Panc1 (cell line): ENCODE data around the gene ASPSCR1.

Experiments
- CTCF ChIP-seq: fragments of 450-650 bp; IDR thresholded peaks from 2 replicates; pipeline ENCODE4 v1.5.1; 2017; ENCODE audit warnings: mild to moderate bottlenecking
- POLR2AphosphoS5 ChIP-seq: IDR thresholded peaks from 2 replicates; pipeline ENCODE4 v1.6.1; 2012; ENCODE audit warnings: mild to moderate bottlenecking, low read depth, low read length, moderate library complexity
- REST ChIP-seq, 2 experiments: IDR thresholded peaks; 2 replicates each; pipeline ENCODE4 v1.6.1; 2011 to 2012; ENCODE audit warnings: low read depth in 2 of 2, control low read depth in 1 of 2, low read length in 1 of 2, mild to moderate bottlenecking in 1 of 2, moderate library complexity in 1 of 2; ENCODE audit not compliant: insufficient read depth in 1 of 2

GRCh38 chr17:82047379-82047778 is 70.0 kb downstream of the ASPSCR1 start:
- no peak for TF ChIP-seq CTCF
- TF ChIP-seq REST (IDR thresholded peaks at IDR 0.05; ENCODE audit: insufficient read depth in 1 of 2, low read depth in 2 of 2, low read length in 1 of 2), result no peak
- TF ChIP-seq POLR2AphosphoS5, result no peak
